Measurements from ENCODE around the gene TPRG1L. TPM values are rescaled to one million over a fixed set of nuclear protein-coding genes. Genes with fewer than 3 reads are reported as not detected.

Gene TPRG1L
- total and polyA plus RNA-seq, 2 of the 4 experiments (the other 2 are of a cell fraction), result 25.3 to 39.5 TPM

- Histone ChIP-seq H3K4me1 (ENCODE audit: control insufficient read depth, insufficient read depth, low read length) (peaks cover 7% of the 10 kb centered on the region), H2AK5ac (ENCODE audit: low read depth, low read length) (no peak overlapping the region), H2BK5ac (ENCODE audit: low read depth, low read length, poor library complexity, severe bottlenecking) (no peak overlapping the region), H3K79me1 (ENCODE audit: low read depth in 1 of 2, low read length in 2 of 2) (peaks cover 12 to 23% of the 10 kb centered on the region in 2 experiments; a peak in 3 of 4 replicates), H3K18ac (ENCODE audit: low read depth, low read length) (no peak overlapping the region), H3K9me1 (ENCODE audit: insufficient read depth, low read length) (no peaks in the 10 kb centered on the region; the same call in 1 of the 2 replicates), H3K27me3 (ENCODE audit: control insufficient read depth, insufficient read depth, low read length) (no peaks in the 10 kb centered on the region), H2BK120ac (ENCODE audit: low read depth, low read length) (no peak overlapping the region), H4K8ac (ENCODE audit: low read depth in 2 of 2, low read length in 2 of 2) (no peak overlapping the region), H4K91ac (ENCODE audit: insufficient read depth, low read depth, low read length) (no peak overlapping the region), H3K4ac (ENCODE audit: low read depth, low read length) (no peak overlapping the region), H2AFZ (replicated peaks; ENCODE audit: low read length, poor library complexity) (no peak overlapping the region), H2BK20ac (ENCODE audit: low read depth, low read length) (no peak overlapping the region), H3K56ac (ENCODE audit: extremely low read depth, insufficient read depth, low read length) (no peak overlapping the region), H3K36me3 (ENCODE audit: control insufficient read depth, insufficient read depth, low read length) (peaks cover 35% of the 10 kb centered on the region), H3K4me2 (ENCODE audit: low read depth, low read length) (peak overlapping the region; percentile 98; the same call in 1 of the 2 replicates), H3K23ac (ENCODE audit: low read depth, low read length) (no peak overlapping the region), H3K9ac (ENCODE audit: low read depth, low read length) (no peak overlapping the region), H3K14ac (replicated peaks; ENCODE audit: low read depth, low read length) (no peak overlapping the region), H2BK15ac (ENCODE audit: low read depth, low read length) (no peak overlapping the region), H4K5ac (ENCODE audit: low read depth, low read length) (no peak overlapping the region), H3K9me3 (ENCODE audit: control insufficient read depth, insufficient read depth, low read length) (no peaks in the 10 kb centered on the region), H2AK9ac (replicated peaks; ENCODE audit: low read depth, low read length, poor library complexity) (no peak overlapping the region), H3K4me3 (ENCODE audit: insufficient read depth, low read depth, low read length) (no peak overlapping the region), H3K27ac (ENCODE audit: insufficient read depth, low read length) (no peak overlapping the region), H4K20me1 (ENCODE audit: insufficient read depth, low read length) (no peaks in the 10 kb centered on the region; the same call in none of the 2 replicates)
- TF ChIP-seq NFE2L2 (IDR thresholded peaks at IDR 0.05; ENCODE audit: low read depth, low read length) (no peak), FOS (IDR thresholded peaks at IDR 0.05; ENCODE audit: low read depth, low read length) (no peak), MAFK (IDR thresholded peaks at IDR 0.05; ENCODE audit: low read depth, low read length) (no peak), ELK1 (IDR thresholded peaks at IDR 0.05; ENCODE audit: borderline replicate concordance, low read depth, low read length) (no peak), RAD21 (IDR thresholded peaks at IDR 0.05; ENCODE audit: low read length) (no peak), CHD1 (IDR thresholded peaks at IDR 0.05; ENCODE audit: low read depth, low read length) (no peak), SMC3 (IDR thresholded peaks at IDR 0.05; ENCODE audit: low read depth, low read length) (no peak), MXI1 (IDR thresholded peaks at IDR 0.05; ENCODE audit: borderline replicate concordance, low read depth, low read length) (no peak), CEBPB (IDR thresholded peaks at IDR 0.05; ENCODE audit: low read depth, low read length) (no peak), BHLHE40 (IDR thresholded peaks at IDR 0.05; ENCODE audit: low read depth, low read length) (no peak), RCOR1 (IDR thresholded peaks at IDR 0.05; ENCODE audit: insufficient replicate concordance, low read length) (no peak), MAZ (IDR thresholded peaks at IDR 0.05; ENCODE audit: borderline replicate concordance, low read depth, low read length) (no peak), RFX5 (IDR thresholded peaks at IDR 0.05; ENCODE audit: low read depth, low read length) (no peak), POLR2A (IDR thresholded peaks at IDR 0.05; ENCODE audit: low read depth, low read length) (no peak)
- TF ChIP-seq, protein P1, sequence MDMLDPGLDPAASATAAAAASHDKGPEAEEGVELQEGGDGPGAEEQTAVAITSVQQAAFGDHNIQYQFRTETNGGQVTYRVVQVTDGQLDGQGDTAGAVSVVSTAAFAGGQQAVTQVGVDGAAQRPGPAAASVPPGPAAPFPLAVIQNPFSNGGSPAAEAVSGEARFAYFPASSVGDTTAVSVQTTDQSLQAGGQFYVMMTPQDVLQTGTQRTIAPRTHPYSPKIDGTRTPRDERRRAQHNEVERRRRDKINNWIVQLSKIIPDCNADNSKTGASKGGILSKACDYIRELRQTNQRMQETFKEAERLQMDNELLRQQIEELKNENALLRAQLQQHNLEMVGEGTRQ (IDR thresholded peaks at IDR 0.05; ENCODE audit: low read depth, low read length), result no peak
- TF ChIP-seq, protein P2, sequence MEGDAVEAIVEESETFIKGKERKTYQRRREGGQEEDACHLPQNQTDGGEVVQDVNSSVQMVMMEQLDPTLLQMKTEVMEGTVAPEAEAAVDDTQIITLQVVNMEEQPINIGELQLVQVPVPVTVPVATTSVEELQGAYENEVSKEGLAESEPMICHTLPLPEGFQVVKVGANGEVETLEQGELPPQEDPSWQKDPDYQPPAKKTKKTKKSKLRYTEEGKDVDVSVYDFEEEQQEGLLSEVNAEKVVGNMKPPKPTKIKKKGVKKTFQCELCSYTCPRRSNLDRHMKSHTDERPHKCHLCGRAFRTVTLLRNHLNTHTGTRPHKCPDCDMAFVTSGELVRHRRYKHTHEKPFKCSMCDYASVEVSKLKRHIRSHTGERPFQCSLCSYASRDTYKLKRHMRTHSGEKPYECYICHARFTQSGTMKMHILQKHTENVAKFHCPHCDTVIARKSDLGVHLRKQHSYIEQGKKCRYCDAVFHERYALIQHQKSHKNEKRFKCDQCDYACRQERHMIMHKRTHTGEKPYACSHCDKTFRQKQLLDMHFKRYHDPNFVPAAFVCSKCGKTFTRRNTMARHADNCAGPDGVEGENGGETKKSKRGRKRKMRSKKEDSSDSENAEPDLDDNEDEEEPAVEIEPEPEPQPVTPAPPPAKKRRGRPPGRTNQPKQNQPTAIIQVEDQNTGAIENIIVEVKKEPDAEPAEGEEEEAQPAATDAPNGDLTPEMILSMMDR (conservative IDR thresholded peaks at IDR 0.05; ENCODE audit: low read depth, low read length), result no peak
- in situ Hi-C loops (cut with MboI; ENCODE audit: low sequenced_read_pairs), result no loop called here
- ATAC-seq (ENCODE audit: low read depth) (no peak), DNase-seq (no peak)
- no CpG with 5 or more reads among the region's 4 CpGs for whole genome bisulfite sequencing, 2 experiments (ENCODE audit: extremely low coverage in 2 of 2, insufficient read length in 1 of 2)
- dilution Hi-C loops (cut with HindIII; ENCODE audit: low sequenced_read_pairs, unreplicated experiment), result no loop called here
- CTCF ChIA-PET, result no interaction called here
- POLR2A ChIA-PET (ENCODE audit: unreplicated experiment), result no interaction called here
- BruUV-seq (replicated peaks), result no TSS peak
- intact Hi-C loops (cut with micrococcal nuclease), result no loop called here
Observed at GRCh38 chr1:3626025-3626424, 1.2 kb downstream of the TPRG1L start.

All from IMR-90 (cell line).